ENCODE results near the gene HIP1.

GRCh38 chr7:75686551-75686950, 52.2 kb downstream of the HIP1 start:
- TF ChIP-seq, protein P1, sequence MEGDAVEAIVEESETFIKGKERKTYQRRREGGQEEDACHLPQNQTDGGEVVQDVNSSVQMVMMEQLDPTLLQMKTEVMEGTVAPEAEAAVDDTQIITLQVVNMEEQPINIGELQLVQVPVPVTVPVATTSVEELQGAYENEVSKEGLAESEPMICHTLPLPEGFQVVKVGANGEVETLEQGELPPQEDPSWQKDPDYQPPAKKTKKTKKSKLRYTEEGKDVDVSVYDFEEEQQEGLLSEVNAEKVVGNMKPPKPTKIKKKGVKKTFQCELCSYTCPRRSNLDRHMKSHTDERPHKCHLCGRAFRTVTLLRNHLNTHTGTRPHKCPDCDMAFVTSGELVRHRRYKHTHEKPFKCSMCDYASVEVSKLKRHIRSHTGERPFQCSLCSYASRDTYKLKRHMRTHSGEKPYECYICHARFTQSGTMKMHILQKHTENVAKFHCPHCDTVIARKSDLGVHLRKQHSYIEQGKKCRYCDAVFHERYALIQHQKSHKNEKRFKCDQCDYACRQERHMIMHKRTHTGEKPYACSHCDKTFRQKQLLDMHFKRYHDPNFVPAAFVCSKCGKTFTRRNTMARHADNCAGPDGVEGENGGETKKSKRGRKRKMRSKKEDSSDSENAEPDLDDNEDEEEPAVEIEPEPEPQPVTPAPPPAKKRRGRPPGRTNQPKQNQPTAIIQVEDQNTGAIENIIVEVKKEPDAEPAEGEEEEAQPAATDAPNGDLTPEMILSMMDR (conservative IDR thresholded peaks at IDR 0.05; ENCODE audit: low read depth, low read length), result no peak
- TF ChIP-seq EZH2phosphoT487 (IDR thresholded peaks at IDR 0.05; ENCODE audit: borderline replicate concordance, low read length), result no peak
- TF ChIP-seq EZH2 (IDR thresholded peaks at IDR 0.05; ENCODE audit: low read length, unreplicated experiment), result no peak

All from PC-3 (cell line).